Measurements from ENCODE around the gene THY1. TPM values are rescaled to one million over a fixed set of nuclear protein-coding genes. Genes with fewer than 3 reads are reported as not detected.

THY1 gene
- total RNA-seq, 4 donors from 2014 or later, result 13.3 to 70.1 (median 25.4) TPM

DNA sequence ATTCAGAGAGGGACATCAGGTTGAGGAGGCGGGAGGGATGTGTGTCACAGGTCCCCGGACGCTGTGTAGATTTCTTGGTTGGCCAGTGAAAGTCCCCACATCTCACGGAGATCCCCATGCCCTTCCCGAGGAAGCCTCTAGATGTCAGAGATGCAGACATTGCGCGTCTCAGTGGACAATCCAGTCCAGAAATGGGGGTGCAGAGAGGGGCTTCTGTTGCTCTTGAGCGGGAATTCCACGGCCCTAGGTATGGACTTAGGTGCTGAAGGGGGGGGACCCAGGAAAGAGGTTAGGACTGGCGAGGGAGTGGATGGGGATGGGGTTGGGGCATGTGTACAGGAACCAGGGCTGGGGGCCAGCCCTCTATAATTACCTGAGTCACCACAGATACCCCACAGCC lies 7.0 kb downstream of the THY1 start:
- Histone ChIP-seq H3K4me1 (peaks cover 0 to 25% (median 14%) of the 10 kb centered on the region in 4 donors), H3K36me3 (peaks cover 0 to 19% (median 0%) of the 10 kb centered on the region in 4 donors), H3K27me3 (peaks cover 0 to 15% (median 0%) of the 10 kb centered on the region in 4 donors), H3K27ac (replicated peaks in 1 of 4) (no peak overlapping the region), H3K9me3 (no peaks in the 10 kb centered on the region), H3K4me3 (no peak overlapping the region)
- TF ChIP-seq POLR2AphosphoS5 (IDR thresholded peaks at IDR 0.05), result no peak
- TF ChIP-seq EP300 (IDR thresholded peaks at IDR 0.05), result no peak
- no peak for TF ChIP-seq CTCF (IDR thresholded peaks at IDR 0.05)
- TF ChIP-seq POLR2A (IDR thresholded peaks at IDR 0.05; ENCODE audit: low read depth), result no peak
- intact Hi-C loops (cut with DNase I), result loop anchor here (5.0 kb wide), 1 partner anchor 56 kb away; no protein-coding TSS in a partner anchor
- no peak for DNase-seq (ENCODE audit: extremely low spot score)
- WGBS, result 90% methylated on average over 10 of the region's 10 CpGs

- H3K27me3 ChIP-seq, result peaks cover 0 to 11% (median 0%) of the 10 kb centered on the region in 4 donors
- intact Hi-C loops (cut with DNase I), result loop anchor here (5.0 kb wide), 1 partner anchor 57 kb away; no protein-coding TSS in a partner anchor
- H3K9me3 ChIP-seq, result no peaks in the 10 kb centered on the region
- TF ChIP-seq POLR2AphosphoS5 (IDR thresholded peaks at IDR 0.05) (no peak), POLR2A (IDR thresholded peaks at IDR 0.05; ENCODE audit: low read depth) (no peak)
- peaks cover 0 to 24% (median 13%) of the 10 kb centered on the region in 4 donors for H3K4me1 ChIP-seq
- H3K27ac ChIP-seq (replicated peaks in 1 of 4), result no peak overlapping the region
- 100% methylated on average over 2 of the region's 3 CpGs for WGBS
- H3K36me3 ChIP-seq, result peaks cover 0 to 19% (median 0%) of the 10 kb centered on the region in 4 donors
- no peak overlapping the region for H3K4me3 ChIP-seq
- no peak for DNase-seq (ENCODE audit: extremely low spot score)
Measured at GRCh38 chr11:119415517-119415916, 7.5 kb downstream of the THY1 start.

- H3K4me3 ChIP-seq, result no peak overlapping the region
- no peak overlapping the region for H3K27ac ChIP-seq (replicated peaks in 1 of 4)
- peaks cover 0 to 21% (median 13%) of the 10 kb centered on the region in 4 donors for H3K4me1 ChIP-seq
- H3K9me3 ChIP-seq, result no peaks in the 10 kb centered on the region
- intact Hi-C loops (cut with DNase I), result loop anchor here (5.0 kb wide), 1 partner anchor 58 kb away; no protein-coding TSS in a partner anchor
- H3K36me3 ChIP-seq, result peaks cover 0 to 17% (median 0%) of the 10 kb centered on the region in 4 donors
- TF ChIP-seq EP300 (IDR thresholded peaks at IDR 0.05) (no peak), POLR2A (IDR thresholded peaks at IDR 0.05; ENCODE audit: low read depth) (no peak), CTCF (IDR thresholded peaks at IDR 0.05) (no peak), POLR2AphosphoS5 (IDR thresholded peaks at IDR 0.05) (no peak)
- DNase-seq (ENCODE audit: extremely low spot score), result no peak
- peaks cover 0 to 4% (median 0%) of the 10 kb centered on the region in 4 donors for H3K27me3 ChIP-seq
Measured at GRCh38 chr11:119414734-119415133, 8.2 kb downstream of the THY1 start.

DNA sequence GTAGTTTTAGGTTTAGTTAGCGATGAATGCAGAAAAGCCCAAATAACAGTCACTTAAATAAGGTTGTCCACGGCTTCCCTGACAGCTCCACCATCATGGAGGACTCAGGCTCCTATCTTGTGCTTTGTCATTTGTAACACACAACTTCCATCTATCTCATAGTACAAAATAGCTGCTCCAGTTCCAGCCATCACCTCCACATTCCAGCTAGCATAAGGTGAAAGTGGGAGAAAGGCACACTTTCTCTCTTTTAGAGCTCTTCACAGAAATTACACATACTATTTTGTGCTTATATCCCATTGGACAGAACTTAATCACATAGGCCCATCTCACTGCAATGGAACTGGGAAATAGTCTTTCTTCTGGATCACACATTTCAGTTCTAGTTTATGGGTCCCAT lies 8.7 kb downstream of the THY1 start:
- Histone ChIP-seq H3K9me3 (no peaks in the 10 kb centered on the region), H3K4me3 (no peak overlapping the region), H3K27ac (replicated peaks in 1 of 4) (no peak overlapping the region), H3K27me3 (no peaks in the 10 kb centered on the region), H3K4me1 (peaks cover 0 to 21% (median 13%) of the 10 kb centered on the region in 4 donors), H3K36me3 (peaks cover 0 to 13% (median 0%) of the 10 kb centered on the region in 4 donors)
- no peak for DNase-seq (ENCODE audit: extremely low spot score)
- no peak for TF ChIP-seq EP300 (IDR thresholded peaks at IDR 0.05)
- no peak for TF ChIP-seq POLR2A (IDR thresholded peaks at IDR 0.05; ENCODE audit: low read depth)
- TF ChIP-seq POLR2AphosphoS5 (IDR thresholded peaks at IDR 0.05), result no peak
- TF ChIP-seq CTCF (IDR thresholded peaks at IDR 0.05), result no peak
- WGBS, result 93% methylated on average over 2 of the region's 2 CpGs
- intact Hi-C loops (cut with DNase I), result no loop called here

DNA sequence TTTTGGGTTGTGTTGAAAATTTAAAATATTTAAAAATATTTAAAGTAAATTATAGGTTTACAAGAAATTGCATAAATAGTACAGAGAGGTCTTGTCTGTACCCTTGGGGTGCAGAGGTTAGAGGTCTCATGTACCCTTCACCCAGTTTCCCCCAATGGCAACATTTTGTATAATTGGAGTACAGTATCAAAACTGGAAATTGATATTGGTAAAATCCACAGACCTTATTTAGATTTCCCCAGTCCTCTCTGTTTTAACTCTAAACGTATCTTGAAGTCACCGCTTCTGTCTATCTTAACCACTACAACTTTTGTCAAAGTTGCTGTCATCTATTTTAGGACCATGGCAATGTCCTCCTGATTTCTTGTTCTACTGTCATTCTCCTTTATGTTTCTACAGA lies 10.9 kb downstream of the THY1 start:
- Histone ChIP-seq H3K4me3 (no peak overlapping the region), H3K9me3 (no peaks in the 10 kb centered on the region), H3K36me3 (peaks cover 0 to 3% (median 0%) of the 10 kb centered on the region in 4 donors), H3K27me3 (no peaks in the 10 kb centered on the region), H3K4me1 (peaks cover 0 to 5% (median 3%) of the 10 kb centered on the region in 4 donors), H3K27ac (replicated peaks in 1 of 4) (no peak overlapping the region)
- DNase-seq (ENCODE audit: extremely low spot score), result no peak
- WGBS, result 94% methylated on average over 2 of the region's 2 CpGs
- TF ChIP-seq CTCF (IDR thresholded peaks at IDR 0.05) (no peak), POLR2A (IDR thresholded peaks at IDR 0.05; ENCODE audit: low read depth) (no peak), POLR2AphosphoS5 (IDR thresholded peaks at IDR 0.05) (no peak), EP300 (IDR thresholded peaks at IDR 0.05) (no peak)
- intact Hi-C loops (cut with DNase I), result no loop called here

Data from esophagus muscularis mucosa (tissue), 4 donors.